GM18870 (cell line): ENCODE measurements around the gene PLEKHG2.

Experiments used
- ATAC-seq: cut with Tn5 transposase; IDR thresholded peaks from one replicate; pipeline ENCODE4 v1.9.1; 2021; ENCODE audit warnings: moderate library complexity; ENCODE audit not compliant: unreplicated experiment

PLEKHG2 gene

GRCh38 chr19:39473443-39473960 is 61.0 kb downstream of the PLEKHG2 start:
- ATAC-seq: no peak

GRCh38 chr19:39474139-39474620 is 61.7 kb downstream of the PLEKHG2 start:
- ATAC-seq: no peak

- ATAC-seq: no peak
These were observed 63.3 kb downstream of the PLEKHG2 start for GRCh38 chr19:39475748-39476147.
